Activated CD8-positive, alpha-beta memory T cell treated with anti-CD3 and anti-CD28 coated beads, Interleukin-2, amount 50 U/mL, for 48 hours (primary cell): Measurements from ENCODE around the gene SLITRK4.

Source experiments
- DNase-seq: peaks from one replicate; pipeline ENCODE4 v3.0.0-alpha.2; 2020

The SLITRK4 gene

GRCh38 chrX:143635915-143636314 lies at the start of gene SLITRK4:
Gene SLITRK4 (minus strand): TSS chrX:143636101. CDS start chrX:143631108, 4,993 bp downstream.
- DNase-seq: no peak

DNA sequence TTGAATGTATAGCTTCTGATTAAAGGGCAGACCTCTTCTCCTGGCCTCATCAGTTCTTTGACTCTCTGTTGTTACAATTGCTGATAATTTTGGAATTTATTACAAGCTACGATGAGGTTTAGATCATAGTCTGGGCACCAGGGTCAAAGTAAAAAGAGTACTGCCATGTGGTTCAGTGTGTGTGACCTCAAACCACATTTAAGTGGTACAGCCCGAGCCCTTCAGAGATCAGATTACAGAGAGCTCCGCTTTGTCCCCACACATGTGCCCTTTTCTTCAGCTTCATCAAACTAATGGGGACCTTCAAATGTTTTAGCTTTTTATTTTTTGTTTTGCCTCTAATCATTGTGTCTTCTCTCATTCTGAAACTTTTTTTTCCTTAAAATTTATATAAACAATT lies 47.6 kb upstream of the SLITRK4 start:
- DNase-seq: no peak

DNA sequence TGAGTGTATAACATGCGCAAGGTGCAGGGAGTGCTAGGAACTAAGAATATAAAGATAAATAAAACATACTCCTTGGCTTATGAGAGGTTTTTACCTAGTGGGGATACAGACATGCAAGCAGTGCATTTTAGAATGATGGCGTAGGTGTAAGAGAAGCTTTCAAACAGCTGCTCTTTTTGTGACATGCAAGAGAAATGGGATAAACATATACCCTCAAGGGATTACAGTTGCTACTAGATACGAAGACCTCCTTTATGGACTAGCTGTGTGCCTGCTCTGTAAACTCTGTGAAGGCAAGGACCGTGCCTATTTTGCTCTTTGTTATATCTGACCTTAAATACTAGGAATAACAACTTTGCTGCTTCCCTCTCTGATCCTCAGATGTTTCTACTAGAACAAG lies 39.0 kb upstream of the SLITRK4 start:
- DNase-seq: no peak

DNA sequence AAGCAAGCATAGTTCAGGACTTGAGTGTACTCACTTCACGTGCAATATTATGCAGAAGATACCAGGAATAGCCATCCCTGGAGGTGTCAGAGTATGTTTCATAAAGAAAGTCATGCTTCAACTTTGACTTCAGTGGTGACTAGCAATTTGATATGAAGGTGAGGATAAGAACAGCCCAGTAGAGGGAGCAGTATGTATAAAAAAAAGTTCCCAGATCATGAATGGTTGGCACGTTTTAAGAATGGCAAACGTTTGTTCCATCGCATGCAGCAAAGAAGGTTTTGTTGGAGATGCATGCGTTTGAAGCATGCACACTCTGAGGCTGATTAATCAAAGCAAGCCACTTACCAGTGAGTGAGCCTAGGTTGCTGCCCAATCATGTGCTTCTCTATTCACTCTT lies 33.5 kb upstream of the SLITRK4 start:
- no peak for DNase-seq

- DNase-seq: no peak
Measured at GRCh38 chrX:143664302-143664701, 28.4 kb upstream of the SLITRK4 start.

GRCh38 chrX:143663755-143664154 lies 27.9 kb upstream of the SLITRK4 start:
- no peak for DNase-seq

DNA sequence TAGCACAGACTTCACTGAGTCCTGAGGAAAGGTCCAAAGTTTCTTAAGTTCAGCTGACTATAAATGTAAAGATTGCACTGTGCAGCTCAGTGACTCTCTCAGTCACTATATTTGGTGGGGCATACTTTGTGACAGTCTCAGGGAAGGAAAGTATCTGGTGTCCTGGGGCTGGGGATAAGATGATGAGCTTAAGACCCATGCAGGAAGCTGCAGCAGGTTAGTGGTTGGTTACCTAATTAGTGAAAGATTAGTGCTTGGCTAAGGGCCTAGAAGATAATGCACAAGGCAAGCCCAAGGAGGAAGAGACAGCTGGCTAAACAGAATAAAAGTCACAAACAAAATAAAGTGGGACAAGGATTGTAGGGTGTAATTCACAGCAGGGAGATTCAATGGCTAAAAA lies 25.4 kb upstream of the SLITRK4 start:
- DNase-seq: no peak

DNA sequence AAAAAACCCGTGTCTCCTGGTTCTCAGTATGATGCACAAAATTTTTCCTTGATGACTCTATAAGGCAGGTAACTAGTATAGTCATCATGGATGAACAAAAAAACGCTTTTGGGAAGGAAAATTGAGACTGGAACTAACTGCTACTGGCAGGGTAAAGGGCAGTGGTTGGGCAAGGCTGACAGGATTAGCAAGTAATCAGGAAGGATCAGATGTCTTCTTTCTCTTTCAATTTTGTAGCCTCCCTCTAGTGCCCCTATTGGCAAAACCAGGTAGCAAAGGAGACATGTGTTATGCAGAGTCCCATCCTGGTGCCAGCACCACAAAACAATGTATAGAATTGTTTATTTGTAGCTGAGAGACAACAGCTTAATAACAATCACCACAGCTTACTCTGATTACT lies 12.8 kb upstream of the SLITRK4 start:
- no peak for DNase-seq

DNA sequence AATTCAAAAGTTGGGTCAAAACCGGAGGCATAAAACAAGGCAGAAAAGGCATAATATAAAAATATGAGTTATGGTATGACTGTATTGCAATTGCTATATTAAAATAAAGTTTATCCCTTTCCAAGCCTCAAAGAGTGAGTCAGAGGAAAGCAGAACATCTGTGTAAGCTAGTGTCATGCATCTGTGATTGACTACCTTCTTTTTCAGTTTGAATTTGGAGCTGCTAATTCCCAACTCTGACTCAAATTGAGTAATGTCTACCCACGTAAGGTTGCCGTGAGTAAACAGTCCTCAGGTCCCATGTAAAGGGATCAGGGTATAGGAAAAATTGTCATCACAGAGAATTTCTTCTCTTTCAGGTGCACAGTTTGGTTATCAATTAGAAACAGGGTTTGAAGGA lies 6.5 kb upstream of the SLITRK4 start:
- DNase-seq: no peak

DNA sequence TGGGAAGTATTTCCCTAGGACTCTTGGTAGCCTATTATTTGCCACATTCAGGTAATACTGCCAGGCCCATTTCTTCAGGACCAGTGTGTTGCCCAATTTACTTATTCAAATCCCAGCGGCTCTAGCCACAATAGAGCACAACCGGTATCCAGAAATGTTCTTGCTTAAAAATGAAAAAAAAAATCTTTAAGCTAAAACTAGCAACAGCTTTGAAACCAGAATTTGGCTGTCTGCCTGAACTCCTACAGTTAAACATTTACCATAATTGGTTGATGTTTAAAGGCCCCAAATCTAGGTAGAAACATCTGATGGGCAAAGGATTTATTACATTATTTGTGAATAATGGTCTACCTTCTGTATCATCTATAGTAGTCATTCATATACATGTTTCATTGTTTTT lies 930 bp upstream of the SLITRK4 start:
- no peak for DNase-seq

- DNase-seq: no peak
Measured at GRCh38 chrX:143634663-143635455, 1.0 kb downstream of the SLITRK4 start.

GRCh38 chrX:143634309-143634662 lies 1.6 kb downstream of the SLITRK4 start:
- no peak for DNase-seq

- DNase-seq: no peak
Measured at GRCh38 chrX:143633461-143634308, 2.2 kb downstream of the SLITRK4 start.

DNA sequence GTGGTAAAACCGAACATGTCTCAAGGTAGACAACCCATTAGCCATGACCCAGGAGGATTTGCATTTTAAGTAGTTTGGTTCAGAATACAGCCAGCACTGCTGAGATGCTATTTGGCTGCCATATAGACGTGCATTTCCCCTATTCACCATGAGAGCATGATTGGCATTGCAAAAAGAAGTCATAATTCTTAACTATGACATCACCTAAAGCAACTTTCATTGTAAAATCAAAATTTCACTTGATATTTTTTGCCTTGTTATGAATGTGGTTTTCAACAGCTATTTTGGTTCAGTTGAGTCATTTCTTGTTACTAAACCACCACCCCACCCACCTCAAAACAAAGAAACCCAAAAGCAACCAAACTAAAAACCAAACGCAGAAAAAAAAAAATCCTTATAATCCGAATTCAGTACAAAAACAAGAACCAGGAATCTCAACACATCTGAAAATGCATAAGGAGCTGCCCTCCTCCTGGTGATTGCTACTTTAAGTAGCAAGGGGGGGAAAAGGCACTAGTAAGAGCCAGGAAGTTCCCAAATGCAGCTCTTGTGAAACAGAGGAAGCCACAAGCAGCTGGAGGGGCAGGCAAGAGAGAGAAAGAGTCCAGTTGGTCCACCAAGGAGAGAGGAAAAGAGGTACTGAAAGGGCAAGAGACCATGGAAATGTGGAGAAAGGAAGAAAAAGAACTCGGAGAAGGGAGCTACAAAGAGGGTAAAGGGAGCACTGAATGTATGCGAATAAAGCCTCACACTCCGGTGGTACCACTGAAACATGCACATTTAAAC lies 3.1 kb downstream of the SLITRK4 start:
- DNase-seq: no peak

GRCh38 chrX:143623657-143624056 lies 12.2 kb downstream of the SLITRK4 start:
- DNase-seq: no peak

- no peak for DNase-seq
Measured at GRCh38 chrX:143621276-143621675, 14.6 kb downstream of the SLITRK4 start.

DNA sequence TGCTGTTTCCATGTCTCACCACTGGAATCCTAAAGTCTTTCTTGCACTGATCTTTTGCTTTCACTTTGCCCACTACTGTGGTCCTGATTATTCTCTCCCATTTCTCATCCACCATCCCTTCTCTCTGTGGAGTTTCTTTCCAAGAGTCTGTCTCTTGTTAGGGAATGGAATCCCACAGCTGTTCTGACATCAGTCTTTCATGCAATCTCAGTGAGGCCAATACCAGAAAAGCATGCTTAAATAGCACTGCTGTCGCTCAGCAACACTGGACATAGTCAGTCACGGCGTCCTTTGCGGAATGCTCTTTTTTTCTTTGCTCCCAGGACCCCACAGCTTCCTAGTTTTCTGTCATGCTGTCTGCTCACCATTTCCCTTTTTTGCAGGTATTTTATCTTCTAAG lies 20.1 kb downstream of the SLITRK4 start:
- DNase-seq: no peak

DNA sequence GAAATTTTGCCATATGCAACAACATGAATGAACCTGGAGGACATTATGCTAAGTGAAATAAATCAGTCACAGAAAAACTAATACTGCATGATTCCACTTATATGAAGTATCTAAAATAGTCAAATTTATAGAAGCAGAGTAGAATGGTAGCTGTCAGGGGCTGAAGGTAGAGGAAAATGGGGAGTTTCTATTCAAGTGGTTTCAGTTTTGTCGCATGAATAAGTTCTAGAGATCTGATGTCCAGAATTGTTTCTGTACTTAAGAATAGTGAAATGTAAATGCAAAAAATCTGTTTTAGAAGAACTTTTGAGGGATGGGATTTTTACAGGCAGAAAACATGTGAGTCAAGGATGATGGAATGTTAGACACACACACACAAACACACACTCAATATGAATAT lies 34.1 kb downstream of the SLITRK4 start:
- DNase-seq: no peak

- no peak for DNase-seq
Measured at GRCh38 chrX:143581240-143581639, 54.7 kb downstream of the SLITRK4 start.

- no peak for DNase-seq
Measured at GRCh38 chrX:143580266-143580665, 55.6 kb downstream of the SLITRK4 start.
